ENCODE results near the gene RHOH.

The RHOH gene

DNA sequence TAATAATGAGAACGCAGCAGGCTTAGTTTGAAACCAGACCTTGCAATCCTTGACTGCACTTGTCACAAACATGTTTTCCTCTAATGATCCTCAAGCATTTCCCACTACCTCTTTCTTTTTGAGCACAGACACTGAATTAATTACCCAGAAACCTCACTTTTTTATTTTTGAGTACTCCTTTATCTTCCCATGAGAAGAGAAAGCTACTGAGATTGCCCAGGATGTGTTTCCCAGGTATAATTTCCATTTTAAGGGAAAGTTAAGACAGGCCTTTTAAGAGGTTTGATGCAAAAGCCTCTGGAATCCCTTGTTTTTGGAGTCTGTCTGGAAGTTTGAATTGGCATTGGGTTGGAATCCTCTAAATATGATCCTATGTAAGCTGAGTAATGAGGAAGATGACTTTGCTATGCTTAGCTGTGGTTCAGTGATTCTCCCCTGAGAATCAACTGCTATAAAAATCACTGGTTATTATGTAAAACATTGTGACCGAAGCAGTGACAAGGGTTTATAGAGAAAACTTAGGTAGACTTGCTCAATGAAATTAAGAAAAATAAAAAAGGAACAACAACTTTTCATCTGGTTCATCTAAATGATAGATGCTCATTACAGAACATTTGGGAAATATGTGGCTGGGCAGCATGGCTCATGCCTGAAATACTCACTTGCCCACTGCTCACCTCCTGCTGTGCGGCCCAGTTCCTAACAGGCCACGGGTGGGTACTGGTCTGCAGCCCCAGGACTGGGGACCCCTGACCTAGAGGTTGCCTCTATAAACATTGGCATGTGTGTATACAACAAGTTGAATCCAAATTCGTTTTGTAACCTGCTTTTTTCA, 10.8 kb upstream of the RHOH start:
- peak; percentile 73 for DNase-seq (ENCODE audit: low read depth)
- no peak overlapping the region for H3K4me3 ChIP-seq (ENCODE audit: low read depth, low read length)

DNA sequence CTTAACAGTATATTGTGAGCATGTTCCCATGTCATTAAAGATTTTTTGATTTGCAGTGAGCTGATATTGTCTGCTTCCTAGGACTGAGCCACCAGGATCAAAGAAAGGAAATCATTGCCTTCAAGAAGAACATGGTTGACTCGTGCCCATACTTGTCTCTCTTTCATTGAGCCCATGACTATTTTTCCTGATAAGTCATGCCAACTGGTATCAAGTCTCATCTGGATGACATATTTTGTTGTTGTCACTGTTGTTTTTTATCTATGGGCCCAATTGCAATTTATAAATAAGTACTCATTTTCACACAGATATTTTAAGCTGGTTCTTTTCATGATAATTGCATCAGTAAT, 10.2 kb upstream of the RHOH start:
- H3K4me3 ChIP-seq (ENCODE audit: low read depth, low read length), result no peak overlapping the region
- no peak for DNase-seq (ENCODE audit: low read depth)

DNA sequence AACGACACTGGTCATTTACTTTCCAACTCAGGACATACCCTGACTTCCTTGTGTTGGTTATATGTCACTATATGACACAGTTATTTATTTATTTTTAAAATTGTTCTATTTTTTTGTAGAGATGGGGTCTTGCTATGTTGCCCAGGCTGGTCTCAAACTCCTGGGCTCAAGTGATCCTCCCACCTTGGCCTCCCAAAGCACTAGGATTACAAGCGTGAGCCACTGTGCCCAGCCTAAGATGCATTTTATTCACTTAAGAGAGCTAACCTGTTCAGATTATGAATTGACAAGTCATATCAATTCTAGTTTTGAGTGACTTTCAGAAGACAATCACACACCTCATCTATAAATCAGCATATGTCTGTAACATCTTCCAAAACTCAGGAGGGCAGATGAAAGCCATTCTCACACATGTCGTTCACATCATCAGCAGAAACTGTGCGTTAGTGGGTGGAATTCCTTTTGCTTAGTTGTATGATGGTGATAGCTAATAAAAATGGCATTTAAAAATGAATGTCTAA, 9.4 kb upstream of the RHOH start:
- H3K4me3 ChIP-seq (ENCODE audit: low read depth, low read length), result no peak overlapping the region
- no peak for DNase-seq (ENCODE audit: low read depth)

DNA sequence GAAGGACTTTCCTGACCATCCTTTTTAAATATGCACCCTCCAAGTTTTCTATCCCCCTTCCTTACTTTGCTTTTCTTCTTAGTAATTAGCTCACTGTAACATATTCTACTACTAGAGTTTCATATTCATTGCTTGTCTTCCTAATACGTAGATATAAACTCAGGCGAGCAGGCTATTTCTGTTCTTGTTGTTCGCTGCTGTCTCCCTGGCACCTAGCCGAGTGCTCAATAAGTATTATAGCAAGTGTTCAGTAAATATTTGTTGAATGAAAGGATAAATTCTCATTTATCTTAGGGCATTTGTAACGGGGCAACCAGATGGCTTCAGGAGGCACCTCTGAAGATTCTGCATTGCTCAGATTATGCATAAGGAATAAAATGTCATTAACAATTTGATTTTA, 6.8 kb upstream of the RHOH start:
- no peak overlapping the region for H3K4me3 ChIP-seq (ENCODE audit: low read depth, low read length)
- DNase-seq (ENCODE audit: low read depth), result no peak

DNA sequence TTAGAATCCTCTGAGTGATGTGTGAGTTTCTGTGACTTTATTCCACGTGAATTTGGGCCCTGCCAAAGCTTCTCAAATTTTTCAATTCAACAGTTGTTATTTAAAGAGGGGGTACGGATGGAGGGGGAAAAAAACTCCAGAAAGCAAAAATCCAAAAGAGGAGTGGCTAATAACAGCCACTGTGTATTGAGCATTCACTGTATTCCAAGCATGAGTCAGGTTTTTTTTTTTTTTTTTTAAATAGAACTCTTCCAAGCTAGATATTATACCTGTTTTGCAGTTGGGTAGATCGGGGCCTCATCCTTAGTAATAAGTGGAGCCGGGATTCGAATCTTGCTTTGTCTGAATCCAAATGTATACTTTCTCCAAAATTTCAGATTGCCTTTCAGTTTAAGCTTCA, 6.4 kb upstream of the RHOH start:
- DNase-seq (ENCODE audit: low read depth), result no peak
- no peak overlapping the region for H3K4me3 ChIP-seq (ENCODE audit: low read depth, low read length)

DNA sequence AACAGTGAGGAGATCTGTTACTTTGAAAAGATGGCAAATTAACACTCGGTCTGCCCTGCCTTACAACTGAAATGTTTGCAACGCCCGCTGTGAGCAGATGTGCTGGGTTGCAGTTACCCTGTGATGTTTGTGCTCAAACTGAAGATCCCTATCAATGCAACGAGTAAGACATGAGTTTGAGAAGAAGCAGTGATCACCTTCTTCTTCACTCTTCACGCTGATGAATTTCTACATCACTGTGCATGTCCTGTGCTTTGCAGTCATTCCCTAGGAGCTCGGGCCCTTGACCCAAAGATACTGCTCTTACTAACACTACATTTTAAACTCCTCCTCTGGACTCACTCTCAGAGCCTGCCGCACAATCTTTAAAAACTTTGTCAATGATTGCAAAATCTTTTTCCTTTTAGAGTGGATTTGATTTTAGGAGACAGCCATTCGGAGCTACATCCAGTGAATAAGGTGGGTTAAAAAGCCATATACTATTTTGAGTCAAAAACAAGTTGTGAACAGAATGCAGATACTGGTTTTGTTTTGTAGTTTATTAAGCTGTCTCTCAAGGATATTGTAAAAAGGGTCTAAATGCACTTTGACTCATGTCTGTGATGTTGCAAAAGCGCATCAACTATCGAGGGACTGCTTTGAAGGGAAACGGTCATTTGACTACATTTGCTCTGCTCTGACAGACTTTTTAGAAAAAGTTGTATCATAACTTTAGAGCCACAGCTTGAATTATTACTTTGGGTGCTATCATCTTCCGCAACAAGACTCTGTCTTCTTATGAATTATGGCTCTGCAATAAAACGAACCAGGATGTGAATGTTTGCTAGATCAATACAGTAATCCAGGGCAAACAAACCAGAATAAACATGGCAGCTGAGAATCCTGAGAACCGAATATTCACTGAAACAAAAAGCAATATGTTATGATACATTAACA, 5.7 kb upstream of the RHOH start:
- no peak overlapping the region for H3K4me3 ChIP-seq (ENCODE audit: low read depth, low read length)
- DNase-seq (ENCODE audit: low read depth), result no peak

DNA sequence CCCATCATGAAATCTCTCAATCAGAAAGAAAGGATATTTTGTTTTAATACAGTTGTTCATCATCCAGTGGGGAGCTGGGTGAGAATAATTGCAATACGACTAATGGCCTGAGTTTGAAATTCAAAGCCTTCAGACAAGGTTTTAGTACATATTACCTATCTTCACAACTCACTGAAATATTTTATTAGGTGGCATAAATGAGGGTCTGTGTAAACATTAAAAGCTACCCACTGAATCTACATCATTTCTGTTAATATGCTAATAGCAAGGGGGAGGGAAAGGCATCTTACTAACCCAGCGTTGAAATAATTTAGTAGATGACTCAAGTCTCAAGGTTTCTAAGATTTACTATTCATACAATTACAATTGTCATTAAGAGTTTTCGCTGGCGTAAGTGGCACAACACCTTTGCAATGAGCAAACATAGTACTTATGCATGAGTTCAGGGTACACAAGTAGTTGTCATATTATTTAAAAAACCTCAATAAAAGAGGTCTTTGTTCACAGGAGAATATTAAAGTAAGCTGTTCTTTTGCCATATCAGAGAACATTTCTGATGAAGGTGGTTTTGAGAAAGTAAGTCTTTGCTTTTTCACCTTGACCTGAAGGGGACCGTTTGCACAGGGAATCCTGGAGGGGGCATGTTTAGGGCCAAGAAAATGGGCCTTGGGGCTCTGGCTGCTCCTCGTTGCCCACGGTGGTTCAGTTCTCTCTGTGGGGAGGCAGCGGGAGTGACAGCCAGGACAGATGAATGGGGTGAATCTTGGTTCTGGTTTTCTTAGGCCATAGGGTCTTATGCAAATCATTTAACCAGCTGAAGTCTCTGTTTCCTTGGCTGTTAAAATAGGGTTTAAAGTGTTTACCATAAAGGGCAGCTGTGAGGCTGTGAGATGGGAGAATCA, 4.5 kb upstream of the RHOH start:
- no peak for DNase-seq (ENCODE audit: low read depth)
- no peak overlapping the region for H3K4me3 ChIP-seq (ENCODE audit: low read depth, low read length)

DNA sequence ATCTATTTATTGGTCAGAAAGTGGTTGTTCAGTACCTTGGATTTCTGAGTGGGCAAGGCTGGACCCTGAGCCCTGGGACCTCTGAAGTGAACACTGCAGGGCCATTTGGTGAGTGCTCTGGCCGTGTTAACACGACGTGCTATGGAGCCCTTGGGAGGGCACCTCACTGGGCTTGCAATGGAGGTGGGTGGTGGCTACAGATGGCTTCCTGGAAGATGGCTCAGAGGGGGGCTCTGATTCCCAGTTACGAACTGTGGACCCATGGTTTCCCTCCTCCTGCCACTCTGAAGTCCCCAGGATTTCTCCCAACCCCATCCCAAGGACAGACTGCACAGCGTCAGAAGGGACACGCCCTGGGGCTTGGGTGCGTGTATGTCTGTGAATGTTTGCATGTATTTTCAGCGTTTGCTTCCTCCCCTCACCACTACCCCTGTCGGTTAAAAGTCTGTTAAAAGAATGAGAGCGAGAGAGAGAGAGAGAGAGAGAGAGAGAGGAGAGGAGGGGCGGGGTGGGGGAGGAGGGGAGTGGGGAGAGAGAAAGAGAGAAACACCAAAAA, 3.7 kb upstream of the RHOH start:
- DNase-seq (ENCODE audit: low read depth), result no peak
- no peak overlapping the region for H3K4me3 ChIP-seq (ENCODE audit: low read depth, low read length)

DNA sequence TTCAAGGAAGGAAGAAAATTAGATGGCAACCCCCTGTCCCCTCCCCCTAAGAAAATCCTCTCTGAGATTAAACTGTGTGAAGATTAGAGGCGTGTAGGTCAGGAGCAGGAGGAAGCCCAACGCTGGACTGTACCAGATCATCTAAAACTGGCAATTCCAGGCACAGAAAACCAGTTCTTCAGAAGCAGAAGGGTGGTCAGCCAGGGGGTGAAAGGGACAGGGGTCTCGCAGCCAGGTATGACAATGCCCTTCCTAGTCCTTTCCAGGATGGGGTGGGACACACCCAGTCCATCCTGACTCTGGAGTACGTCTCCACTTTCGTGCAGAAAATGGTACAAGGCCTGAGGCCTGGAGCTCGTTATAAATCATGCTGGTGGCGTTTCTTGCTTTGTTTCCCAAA, 3.3 kb upstream of the RHOH start:
- DNase-seq (ENCODE audit: low read depth), result no peak
- H3K4me3 ChIP-seq (ENCODE audit: low read depth, low read length), result no peak overlapping the region

DNA sequence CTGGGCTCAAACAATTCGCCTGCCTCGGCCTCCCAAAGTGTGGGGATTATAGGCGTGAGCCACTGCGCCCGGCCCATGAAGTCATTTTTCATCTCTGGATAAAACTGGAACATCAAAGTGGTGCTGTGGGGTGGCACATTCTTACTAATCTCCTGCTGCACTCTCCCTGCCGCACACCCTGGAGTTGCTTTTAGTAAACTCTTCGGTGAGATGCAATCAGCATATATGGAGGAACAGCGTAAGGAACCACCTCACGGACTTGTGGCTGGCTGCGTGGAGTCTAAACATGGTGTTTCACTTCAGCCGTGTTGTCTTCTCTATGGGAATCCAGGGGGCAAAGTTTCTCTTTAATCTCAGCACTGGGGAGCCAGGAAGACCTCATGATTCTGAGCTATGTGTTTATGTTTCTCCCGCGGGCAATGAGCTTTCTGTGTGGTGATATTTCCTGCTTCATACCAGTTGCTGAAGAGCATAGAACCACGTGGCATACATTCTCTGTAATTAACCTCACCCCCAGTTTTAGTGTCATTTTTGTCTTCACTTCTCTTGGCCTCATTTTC, 2.1 kb upstream of the RHOH start:
- no peak for DNase-seq (ENCODE audit: low read depth)
- no peak overlapping the region for H3K4me3 ChIP-seq (ENCODE audit: low read depth, low read length)

DNA sequence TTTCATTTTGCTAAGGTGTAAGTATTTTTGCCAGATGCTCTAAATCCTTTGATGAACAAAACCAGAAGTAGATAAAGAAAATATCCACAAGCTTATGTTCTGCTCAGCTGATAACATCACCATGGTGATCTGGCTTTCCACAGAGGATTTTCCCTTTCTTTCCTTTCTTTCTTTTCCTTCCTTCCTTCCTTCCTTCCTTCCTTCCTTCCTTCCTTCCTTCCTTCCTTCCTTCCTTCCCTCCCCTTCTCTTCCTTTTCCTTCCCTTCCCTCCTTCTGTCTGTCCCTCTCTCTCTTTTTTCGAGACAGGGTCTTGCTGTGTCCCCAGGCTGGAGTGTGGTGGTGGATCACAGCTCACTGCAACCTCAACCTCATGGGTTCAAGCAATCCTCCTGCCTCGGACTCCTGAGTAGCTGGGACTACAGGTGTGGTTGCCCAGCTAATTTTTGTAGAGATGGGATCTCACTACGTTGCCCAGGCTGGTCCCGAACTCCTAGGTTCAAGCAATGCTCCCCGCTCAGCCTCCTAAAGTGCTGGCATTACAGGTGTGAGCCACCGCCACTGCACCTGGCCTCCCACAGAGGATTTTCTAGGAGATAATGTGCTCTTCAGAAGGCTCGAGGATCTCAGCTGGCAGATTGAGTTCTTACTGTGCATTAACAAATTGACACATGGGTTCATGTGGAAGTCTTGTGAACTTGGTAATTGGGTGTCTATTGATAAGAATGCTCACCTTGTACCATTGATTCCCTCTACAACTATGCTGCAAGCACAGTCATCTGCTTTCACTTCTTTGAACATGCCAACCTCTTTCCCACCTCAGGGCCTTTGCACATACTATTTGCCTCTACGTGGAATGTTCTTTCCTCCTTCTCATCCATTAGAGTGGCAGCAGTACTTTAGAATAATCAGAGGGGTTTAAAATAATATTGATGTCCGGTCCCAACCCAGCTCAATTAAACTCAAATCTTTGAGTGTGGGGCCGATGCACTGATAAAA, 1.4 kb upstream of the RHOH start:
- H3K4me3 ChIP-seq (ENCODE audit: low read depth, low read length), result no peak overlapping the region
- DNase-seq (ENCODE audit: low read depth), result no peak

DNA sequence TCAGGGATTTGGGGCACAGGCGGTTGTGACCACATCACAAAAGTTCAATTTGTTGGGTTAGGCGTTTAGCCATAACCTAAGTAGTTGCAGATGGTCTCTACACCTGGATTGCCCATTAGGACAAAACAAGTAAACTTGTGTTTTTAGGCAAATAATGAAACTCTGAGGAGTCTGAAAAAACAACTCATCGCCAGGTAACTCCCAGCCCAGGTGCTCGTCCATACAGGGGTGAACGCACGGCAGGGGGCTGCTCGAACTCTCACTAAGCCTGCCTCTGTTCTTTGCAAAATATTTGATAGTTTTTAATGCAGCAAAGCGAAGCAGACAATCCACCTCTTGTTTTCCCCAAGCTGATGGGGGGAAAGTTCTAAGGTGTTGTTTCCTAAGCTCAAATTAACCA, 559 bp upstream of the RHOH start:
- DNase-seq (ENCODE audit: low read depth), result no peak
- H3K4me3 ChIP-seq (ENCODE audit: low read depth, low read length), result no peak overlapping the region

DNA sequence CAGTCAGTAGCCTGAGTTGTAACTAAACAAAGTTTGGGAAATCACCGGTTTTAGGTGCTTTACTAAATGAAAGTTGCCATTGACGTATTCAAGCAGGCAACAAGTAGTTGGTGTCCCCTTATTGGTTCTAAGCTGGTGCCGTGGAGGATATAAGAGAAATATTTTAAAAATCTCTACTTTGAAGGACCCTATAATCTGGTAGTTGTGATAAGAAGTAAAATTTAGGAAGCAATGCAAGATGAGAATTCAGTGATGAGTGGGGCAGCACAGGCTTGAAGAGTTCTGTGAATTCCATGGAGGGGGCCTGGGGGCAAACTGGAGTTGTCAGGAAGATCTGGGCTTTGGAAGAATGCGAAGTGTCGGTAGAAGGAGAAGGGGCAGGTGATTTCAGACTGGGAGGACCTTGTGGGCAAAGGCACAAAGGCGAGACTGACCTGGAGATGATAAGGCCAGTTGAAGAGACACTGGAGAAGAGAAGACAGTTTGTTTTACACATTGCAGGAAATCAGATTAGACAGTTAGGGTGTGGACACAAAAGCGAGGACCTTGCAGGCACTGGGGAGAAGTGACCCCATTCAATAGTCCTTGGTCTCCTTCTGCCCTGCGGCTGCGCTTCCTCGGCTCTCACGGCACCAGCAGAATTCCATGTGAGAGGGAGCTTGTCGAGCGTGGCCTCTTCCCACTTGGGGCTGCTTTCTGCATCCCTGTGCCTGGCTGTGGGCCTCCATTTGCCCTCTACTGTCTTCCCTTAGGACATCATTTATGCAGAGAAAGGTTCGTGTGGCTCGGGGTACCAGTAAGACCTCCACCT, 1.3 kb downstream of the RHOH start:
- no peak for DNase-seq (ENCODE audit: low read depth)
- no peak overlapping the region for H3K4me3 ChIP-seq (ENCODE audit: low read depth, low read length)

DNA sequence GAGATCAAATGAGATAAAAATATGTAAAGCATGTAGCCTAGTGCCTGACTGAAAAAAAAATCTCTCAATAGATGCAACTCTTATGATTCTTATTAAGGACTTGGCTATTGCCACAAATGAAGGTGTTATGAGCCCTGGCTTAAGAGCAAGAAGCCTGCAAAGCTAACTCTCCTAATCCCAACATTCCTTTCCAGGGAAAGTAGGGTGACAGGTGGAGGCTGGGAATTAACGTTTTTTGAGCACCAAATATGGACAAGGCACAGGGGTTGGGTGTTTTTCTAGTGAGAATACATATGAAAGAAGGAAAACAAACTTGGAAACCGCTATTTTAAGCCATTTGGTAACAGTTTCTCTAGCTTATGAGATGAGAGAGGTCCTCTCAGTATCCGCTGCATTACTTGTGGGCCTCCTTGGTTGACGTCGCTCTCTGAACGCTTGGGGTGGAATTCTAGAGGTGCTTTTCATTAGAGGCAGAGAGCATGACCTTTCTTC, 2.4 kb downstream of the RHOH start:
- no peak for DNase-seq (ENCODE audit: low read depth)
- no peak overlapping the region for H3K4me3 ChIP-seq (ENCODE audit: low read depth, low read length)

DNA sequence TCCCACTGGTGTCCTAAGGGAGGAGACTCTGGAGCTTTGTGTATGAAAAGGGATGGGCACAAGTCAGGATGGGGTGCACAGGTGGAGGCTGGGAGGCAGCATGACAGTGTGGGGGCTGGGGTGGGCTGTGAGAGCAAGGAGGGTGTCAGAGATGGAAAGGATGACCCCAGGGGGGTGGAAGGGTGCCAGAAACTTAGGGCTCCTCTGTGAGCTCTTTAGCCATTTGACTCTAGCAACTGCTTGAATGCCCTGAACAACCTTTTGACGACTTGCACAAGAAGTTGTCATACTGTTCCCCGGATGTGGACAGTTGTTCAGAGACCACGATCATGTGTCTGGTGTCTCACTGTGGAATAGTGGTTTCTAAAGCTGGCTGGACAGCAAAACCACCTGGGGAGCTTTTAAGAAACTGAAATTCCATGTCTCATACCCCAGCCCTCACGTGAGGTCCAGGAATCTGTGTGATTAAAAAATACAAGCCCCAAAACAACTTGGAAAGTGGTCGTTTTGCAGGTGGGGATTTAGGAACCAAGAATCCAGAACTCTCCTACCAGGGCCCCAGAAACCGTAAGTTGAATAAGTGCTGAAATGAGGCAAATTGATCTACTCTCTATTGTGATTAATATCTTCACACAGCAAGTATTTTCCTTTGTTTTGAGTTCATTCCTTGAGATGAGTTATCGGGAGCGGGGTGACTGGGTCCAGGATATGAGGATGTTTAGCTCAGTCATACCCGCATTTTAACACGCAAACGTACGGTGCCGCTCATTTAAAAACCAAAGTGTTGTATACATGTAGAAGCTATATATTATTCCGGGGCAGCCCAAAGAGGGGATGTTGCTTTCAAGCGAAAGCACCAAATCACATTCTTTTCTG, 3.4 kb downstream of the RHOH start:
- no peak overlapping the region for H3K4me3 ChIP-seq (ENCODE audit: low read depth, low read length)
- DNase-seq (ENCODE audit: low read depth), result no peak

Measured in skeletal muscle cell (primary cell).